GM23248 (cell line): Measurements from ENCODE around the gene ZNF862. TPM values are rescaled to one million over a fixed set of nuclear protein-coding genes. Genes with fewer than 3 reads are reported as not detected.

Experiments
- polyA plus RNA-seq: library from polyadenylated mRNA; unstranded; fragments of >200 nt; fragmentation: Nextera tagmentation; extraction: Ambion mirVana; gene quantifications from 2 replicates; pipeline ENCODE4 v1.2.1, GENCODE V29; 2016
- small RNA-seq: library from RNA; depleted of rRNA; stranded (forward); fragments of <200 nt; gene quantifications from one replicate; pipeline ENCODE3, GENCODE V24; 2014; ENCODE audit warnings: low read depth, low replicate concordance
- total RNA-seq: library from RNA; depleted of rRNA; stranded (reverse); fragments of >200 nt; shearing (Covaris generic); gene quantifications from 2 replicates; pipeline ENCODE4 v1.2.3, GENCODE V29; 2014; rRNA removed

Gene ZNF862
- total and polyA plus RNA-seq, 2 experiments from 2014 or later: 3.5 to 9.7 TPM

Small RNA genes within 50 kb of the gene (small RNA-seq; reads per million reads assigned to genes)
- gene AC093458.1: not detected

Other genes with a start within 250 kb of the ZNF862 start
- gene ZNF467, start 64.8 kb upstream of the ZNF862 start, total RNA-seq: not detected in 2 replicates
- gene ZNF467, start 64.8 kb upstream of the ZNF862 start, polyA plus RNA-seq: not detected in 2 replicates
- 6.9 and 17.7 TPM in 2 replicates for gene ATP6V0E2, start 35.6 kb downstream of the ZNF862 start, total RNA-seq
- gene ATP6V0E2, start 35.6 kb downstream of the ZNF862 start, polyA plus RNA-seq: 7.7 and 8.0 TPM in 2 replicates